DLD1 (cell line): Measurements from ENCODE around the gene PDCD1LG2.

Source experiments
- in situ Hi-C: cut with HindIII; loops from 2 replicates; pipeline ENCODE4 v1.10.0; 2017; ENCODE audit warnings: low sequenced_read_pairs

PDCD1LG2 gene

DNA sequence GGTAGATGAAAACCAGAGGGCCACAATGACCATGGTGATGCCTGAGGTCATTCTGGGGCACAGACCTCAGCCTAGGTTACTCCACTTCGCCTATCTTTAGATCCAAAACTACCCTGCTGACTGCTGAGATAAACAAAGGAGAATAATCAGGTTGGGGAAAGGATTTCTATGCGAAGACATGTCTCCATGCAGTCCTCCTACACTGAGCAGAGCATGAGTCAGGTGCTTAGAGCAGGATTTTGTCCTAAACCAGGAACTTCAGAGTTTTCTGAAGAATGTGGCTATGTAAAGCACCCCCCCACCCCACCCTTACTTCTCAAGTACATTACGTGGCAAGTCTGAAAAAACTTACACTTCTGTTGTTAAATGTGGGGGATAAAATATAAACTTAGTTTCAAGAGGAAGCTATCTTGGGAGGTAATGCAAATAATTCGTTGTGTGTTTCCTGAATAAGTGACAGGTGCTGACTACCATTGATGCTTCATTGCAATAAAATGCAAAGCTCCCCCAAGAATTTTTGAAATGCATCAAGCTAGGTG, 19.4 kb downstream of the PDCD1LG2 start:
- in situ Hi-C loops = no loop called here

DNA sequence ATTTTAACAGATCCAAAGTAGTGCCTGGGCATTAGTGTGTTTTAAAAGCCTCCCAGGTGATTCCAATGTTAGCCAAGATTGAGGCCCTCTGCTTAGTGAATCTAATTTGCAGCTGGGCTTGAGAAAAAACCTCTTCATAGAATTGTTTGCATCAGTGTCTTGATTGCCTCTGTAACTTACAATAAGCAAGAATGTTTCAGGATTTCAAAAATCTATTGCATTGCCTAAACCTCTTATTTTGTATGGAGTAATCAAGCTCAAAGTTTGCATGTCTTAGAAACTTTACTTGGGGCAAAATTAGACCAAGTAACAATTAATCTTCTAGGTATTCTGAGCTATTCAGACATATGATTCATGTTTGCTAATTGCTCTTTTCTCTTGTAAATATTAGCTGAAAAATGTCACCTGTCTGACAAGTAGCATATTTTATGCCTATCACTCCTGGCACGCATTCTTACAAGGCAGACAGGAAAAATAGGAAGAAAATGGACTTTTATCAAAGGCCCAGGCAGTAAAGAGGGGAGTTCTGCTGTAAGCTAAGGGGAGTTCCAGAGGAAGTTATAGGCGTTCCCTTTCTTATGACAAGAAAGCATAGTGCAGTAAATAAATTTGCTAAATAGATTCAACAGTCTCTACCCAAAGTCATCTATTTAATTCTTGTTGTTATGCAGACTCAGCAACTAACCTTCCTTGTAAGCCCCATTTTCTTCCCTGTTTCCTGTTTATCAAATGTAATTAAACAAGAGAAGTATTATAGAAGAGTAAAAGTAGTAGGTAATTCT, 21.0 kb downstream of the PDCD1LG2 start:
- in situ Hi-C loops = no loop called here

DNA sequence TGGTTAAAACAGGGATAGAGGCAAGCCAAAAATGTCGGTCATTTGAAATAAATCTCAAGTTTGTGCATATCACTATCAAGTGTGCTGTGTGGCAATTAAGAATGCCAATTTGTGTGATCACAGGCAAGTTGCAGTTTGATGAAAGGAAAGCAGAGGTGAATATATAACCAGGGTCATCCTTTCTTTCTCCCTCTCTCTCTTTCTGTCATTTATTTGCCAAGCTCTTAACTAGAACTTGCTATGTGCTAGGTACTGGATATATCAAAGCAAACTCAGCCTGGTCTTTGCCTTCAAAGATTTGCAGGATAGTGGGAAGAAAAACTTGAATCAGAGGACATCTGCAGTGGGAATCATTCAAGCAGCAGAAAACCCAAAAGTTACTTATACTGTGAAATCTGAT, 22.0 kb downstream of the PDCD1LG2 start:
- in situ Hi-C loops = no loop called here

DNA sequence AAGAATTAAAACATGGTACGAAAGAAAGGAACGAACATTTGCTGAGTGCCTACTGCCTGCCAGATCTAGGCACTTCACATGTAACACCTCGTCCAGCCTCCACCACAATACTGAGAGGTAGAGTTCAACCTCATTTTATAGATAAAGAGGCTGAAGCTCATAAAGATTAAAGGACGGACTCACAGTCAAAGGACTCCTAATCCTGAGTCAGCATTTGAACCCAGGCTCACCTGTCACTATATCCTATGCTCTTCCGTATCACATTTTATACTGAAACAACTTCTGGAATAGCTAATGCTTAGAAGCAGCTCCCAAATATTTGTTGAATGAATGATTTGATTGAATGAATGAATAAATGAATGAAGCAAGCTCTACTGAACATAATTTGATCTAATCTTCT, 22.5 kb downstream of the PDCD1LG2 start:
- in situ Hi-C loops = no loop called here

DNA sequence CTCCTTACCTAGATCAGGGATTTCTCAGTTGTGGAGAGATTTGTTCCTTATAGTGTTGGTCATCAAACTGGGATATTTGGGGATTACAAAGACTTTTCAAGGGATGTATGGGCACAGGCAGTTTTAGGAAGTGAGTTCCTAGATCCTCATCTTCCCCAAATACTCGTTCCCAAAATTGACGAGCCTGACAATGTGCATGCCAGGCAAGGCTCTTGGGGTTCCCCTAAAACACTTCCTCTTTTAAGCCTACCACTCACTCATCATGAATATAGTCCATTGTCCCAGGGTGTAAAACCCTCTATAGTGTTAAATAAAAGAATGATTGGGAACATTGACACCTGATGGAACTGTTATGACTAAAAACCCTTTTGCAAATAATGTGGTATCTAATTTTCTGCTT, 26.4 kb downstream of the PDCD1LG2 start:
- in situ Hi-C loops = no loop called here

DNA sequence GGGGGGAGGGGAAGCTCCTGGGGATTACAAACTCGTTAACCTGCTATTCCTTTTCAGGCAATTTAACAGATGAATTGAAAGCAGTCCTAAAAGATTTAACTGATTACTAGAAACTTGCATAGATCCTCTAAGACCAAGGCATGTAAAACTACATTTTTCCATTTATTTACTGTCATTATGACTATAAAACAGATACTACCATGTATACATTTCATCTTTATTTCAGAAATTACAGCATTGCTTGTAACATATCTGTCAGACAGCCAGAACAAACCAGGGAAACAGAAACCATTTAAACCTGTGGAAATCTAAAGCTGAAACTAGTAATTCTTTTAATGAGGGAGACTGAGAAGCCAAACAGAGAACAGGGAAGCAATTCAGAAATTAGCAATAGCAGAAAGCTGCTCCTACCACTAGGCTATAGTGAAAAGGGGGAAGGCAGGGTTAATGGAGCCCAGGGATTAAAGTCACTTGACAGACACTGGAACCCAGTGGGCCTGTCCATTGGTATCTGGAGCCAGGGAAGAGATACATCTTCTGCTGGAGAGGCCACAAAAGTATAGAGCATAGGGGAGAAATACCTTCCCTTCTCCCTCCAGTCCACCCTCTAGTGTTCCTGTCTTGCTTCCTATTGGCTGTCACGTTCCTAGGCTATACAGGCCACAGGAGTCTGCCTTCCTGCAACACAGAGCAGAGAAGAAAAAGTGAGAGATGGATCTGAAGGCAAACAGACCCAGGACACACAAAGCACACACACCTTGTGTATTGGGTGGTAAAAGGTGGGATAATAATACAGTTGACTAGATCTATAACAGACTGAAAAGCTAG, 33.8 kb downstream of the PDCD1LG2 start:
- in situ Hi-C loops = no loop called here

DNA sequence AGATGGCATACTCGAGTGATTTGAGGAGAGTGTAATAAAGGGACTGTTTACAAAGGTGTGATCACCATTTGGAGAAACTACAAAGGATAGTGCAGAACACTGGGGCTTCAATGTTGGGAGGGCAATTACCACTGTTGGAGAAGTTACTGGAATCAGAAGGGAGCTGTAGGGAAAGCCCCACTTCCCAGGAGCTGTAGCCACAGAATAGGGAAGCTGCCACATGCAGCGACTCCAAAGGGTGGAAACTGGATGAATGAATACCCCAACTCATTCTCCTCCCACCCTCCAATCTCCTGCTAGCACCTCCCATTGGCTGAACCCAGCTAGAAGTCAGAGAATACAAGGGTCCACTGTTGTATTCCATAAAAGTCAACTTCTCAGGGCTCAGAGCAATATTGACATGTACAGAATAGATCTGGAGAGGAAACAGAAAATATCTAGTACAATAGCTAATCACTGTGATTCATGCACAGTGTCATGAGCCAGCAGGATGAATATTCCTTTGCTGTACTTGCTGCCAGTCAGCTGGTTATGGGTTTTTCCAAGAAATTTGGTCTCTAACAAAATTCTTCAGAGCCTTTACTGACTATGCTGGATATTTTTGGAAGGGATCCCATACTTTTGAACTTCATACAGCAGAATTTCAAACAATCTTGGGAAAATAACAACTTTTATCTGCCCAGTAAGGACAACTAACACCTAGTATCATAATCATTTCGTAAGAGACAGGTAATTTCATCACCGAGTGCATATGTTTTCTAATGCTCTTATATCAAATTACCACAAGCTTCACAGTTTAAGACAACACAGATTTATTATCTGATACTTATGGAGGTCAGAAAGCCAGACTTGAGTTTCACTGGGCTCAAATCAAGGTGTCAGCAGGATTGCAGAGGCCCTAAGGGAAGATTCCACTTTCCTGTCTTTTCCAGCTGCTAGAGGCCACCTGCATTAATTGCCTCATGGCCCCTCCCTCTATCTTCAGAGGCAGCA, 39.6 kb downstream of the PDCD1LG2 start:
- in situ Hi-C loops = no loop called here

DNA sequence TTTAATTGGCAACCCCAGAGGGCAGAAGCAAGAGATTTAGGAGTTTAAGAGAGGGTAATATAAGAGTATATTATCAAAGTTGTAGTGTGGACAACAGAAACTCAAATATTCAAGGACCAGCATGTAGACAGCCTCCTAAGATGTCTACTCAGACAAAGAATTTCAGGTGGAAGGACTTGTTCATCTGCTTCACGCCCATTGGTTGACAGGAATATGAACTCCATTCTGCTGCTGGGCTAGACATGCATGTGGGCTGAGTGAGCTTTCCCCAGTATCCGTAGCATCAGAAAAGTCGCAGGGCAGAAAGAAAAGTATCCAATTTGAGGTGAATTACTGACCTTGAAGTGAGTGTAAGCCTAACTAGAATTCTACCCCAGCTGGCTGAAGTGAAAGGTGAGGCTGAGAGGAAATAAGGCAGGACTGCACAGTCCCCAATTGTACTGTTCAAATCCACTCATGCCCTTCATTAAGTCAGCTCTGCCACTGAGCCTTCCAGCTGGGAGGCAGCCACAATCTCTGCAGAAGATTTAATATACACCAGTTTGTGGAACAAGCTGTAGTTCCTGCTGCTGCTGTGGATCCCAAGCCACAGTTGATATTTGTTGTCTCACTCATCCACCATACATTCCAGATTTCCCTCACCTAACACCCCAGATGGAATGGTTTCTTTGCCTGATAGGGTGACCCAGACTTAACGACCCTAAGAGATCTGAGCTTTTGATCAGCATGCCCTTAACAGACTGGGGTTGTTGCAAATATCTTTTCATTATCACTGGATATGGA, 41.2 kb downstream of the PDCD1LG2 start:
- in situ Hi-C loops = no loop called here

DNA sequence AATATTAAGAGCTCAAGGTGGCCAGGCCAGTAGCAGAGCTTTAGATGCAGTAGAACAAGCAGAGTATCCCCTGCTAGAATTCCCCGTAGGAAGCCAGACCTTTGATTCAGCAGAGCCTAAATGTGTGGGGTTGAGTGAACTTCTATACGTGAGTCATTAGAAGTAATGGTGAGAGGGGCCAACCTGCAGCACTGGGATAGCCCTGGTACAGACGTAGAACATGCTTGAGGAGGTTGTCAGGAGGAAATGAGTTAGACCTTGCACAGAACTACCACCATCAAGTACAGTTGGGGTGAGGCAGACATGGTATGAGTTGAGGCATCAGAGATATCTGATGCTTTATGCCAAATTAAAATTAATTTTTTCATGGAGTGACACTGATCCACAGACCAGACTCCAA, 42.0 kb downstream of the PDCD1LG2 start:
- in situ Hi-C loops = no loop called here

DNA sequence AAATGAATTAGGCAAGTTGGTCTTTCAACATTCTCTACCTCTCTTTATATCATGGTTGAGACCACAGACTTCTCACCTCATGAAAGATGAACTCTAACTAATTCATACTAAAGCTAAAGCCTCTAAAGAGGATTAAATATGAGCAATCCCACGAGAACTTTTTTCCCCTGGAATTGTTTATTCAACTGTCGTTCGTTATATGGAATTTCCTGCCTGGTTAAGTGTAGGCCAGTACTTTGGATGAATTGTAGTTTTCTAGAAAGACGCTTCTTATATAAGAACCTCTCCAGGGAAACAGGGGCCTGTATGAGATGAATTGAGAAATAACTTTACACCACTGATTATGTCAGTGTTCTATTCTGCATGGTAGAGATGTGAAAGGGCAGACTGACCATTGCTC, 42.9 kb downstream of the PDCD1LG2 start:
- in situ Hi-C loops = no loop called here

DNA sequence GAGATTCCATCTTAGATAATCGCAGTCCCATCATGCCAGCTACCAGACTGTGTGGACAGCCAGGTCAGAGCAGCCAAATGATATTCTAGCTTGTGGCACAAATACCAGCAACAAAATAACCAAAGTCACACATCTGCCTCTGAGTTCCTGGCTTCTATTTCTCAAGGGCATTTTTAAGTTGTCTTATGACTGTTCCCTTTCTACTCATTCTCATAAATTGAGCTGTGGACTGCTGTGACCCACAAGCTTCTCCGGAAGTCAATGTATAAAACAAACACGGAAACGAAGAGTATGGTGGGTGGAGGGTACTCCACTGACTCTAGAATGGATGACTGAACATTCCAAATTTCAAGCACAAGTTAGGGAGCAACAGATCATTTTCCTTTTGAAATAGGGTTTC, 43.9 kb downstream of the PDCD1LG2 start:
- in situ Hi-C loops = no loop called here

DNA sequence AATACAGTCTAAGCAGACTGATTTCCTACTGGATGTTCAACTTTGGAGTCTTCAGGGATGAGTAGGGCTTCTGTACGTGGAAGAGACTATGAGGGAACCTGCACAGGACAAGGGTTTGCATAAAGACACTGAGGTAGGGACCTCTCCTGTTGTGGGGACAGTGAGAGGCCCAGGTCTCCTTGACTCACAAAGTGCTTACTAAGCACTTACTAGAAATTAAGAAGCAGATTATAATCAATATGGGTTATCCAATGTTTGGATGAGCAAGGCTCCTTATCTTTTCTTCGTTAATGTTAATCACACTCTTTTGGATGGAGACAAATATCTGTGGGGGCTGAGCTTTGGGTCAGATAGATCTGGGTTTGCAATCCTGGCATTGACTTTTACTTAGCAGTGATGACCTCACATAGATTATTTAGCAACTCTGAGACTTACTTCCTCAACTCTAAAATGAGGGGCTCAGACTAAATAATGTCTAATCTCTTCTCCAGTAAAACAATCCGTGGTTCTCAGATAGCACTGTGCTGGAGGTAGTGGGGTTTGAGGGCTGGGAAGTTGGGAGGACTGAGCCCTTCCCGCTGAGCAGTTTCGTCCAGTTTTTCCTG, 45.9 kb downstream of the PDCD1LG2 start:
- in situ Hi-C loops = no loop called here

DNA sequence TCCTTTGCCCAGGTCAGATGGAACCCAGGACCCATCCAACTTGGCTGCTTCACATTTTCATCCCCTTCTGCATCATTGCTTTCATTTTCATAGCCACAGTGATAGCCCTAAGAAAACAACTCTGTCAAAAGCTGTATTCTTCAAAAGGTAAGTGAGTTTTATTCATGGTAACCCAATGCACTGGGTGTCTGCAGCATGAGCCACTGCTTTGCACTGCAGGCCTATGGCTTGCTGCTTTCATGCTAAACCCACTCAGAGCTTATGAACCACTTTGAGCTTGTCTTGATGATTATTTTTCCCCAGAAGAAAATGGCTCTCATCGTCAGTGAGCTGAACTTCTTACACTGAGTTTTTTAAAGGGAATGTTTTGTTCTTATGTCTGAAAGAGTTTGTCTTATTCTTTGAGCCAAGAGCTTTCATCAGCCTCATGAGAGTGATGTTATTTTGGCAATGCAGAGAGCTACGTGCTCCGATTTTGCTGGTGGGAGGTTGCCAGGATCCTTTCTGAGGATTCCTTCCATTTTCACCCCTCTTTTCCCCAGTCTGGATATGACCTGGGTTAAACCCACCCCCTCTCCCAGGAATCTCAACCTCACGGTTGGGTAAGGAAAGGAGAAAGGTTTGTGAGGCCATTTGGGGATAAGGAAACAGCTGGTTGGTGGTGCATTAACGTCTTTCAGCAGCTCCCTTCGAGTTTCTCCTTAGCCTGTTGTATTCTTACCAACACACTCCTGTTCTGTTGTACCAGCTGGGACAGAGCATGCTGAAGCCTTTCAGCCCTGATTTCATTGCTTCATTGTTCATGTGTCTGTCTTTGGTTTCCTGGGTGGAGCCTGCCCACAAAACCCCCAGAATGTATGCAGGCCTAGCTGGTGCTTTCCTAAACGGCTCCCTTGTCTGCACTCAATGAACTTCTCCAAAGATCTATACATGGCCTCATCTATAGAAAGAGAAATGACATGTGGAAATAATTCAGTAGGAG, 47.6 kb downstream of the PDCD1LG2 start:
- in situ Hi-C loops = no loop called here

DNA sequence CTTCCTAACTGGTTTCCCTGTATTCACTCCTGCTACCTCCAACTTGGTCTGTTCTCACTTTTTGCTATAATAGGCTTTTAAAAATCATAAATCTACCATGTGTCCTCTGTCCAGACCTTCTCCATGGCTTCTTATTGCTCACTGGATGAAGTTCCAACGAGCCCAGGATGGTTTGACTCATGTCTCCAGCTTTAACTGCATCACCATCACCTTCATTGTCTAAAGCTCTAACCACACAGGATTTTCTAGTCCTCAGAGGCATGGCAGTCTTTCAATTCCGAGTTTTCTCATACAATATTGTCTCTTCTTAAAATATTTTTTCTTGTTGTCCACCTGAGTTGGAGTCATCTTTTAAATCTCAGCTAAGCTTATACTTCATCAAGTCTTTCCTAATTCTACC, 49.3 kb downstream of the PDCD1LG2 start:
- in situ Hi-C loops = no loop called here

DNA sequence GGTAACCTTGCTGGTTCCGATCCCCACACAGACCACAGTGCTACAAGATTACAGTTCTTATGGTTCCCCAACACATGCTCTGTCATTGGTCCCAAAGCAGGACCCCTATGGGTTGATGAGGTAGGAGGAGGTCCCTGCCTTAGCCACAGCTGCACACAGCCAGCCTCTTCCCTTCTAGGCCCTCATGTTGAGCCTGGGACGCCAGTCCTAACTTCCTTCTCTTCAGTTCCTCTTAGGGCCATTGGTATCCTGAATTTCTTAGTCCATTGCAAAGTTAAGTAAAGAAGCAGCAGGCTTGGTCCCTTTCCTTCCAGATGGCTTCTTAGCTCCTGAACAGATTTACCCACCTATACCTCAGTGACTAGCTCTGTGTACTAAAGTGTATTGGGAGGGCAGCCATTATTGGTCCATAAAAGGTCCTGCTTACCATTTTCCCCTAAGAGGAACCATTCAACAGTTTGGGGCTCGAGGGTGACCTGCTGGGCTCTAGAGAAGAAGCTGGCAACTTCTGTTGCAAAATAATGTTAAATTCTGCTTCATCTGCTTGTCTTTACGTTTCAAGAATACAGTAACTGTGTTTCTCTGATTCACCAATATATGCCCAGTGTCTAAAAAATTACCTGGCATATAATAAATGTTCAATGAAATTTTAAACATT, 50.2 kb downstream of the PDCD1LG2 start:
- in situ Hi-C loops = no loop called here

DNA sequence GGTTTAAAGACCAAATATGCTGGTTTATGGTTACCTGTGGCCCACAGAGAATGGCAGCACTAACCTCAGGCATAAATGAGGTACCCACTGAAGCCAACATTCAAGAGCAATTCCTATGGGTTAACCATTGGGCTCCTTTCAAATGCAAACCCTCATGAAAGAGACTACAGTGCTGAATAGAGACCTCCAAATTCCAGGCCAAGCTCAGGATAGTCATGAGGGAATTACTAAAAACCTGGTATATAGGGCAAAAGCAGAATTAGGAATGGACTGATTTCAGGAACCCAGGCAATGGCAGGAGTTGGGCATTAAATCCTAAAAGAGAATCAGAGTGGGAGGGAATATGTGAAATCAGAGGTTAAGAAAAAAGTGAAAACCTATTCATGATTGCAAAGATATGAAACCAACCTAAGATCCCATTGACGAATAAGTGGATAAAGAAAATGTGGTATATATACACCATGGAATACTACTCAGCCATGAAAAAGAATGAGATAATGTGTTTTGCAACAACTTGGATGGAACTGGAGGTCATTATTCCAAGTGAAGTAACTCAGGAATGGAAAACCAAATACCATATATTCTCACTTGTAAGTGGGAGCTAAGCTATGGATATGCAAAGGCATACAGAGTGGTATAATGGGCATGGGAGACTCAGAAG, 51.6 kb downstream of the PDCD1LG2 start:
- in situ Hi-C loops = no loop called here

DNA sequence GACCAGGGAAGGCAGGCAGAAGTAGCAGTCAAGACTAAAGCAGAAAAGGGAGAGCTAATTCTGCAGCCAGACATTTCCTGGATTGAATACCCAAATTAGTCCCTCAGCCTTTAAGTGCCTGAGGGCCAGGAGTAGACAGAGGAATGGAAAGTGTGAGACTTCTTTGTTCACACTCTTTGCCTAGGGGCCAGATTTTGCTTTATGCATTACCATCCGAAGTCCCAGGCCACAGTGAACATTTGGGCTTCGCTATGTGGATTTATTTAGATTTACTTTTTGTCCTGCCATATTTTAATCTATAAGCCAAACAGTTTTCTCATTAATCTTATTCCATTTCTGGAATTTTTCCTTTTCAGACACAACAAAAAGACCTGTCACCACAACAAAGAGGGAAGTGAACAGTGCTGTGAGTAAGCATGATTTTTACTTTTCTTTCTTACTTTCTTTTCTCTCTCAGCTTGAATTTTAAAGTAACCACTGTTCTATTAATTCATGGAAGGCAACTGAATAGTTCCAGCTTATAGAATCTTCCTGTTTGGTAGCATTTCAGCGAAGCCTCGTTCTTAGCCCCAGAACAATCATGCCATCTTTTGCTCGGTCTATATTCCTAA, 52.6 kb downstream of the PDCD1LG2 start:
- in situ Hi-C loops = no loop called here
